Stimulated activated naive CD8-positive, alpha-beta T cell treated with anti-CD3 and anti-CD28 coated beads, Interleukin-15, amount 100 ng/mL, for 72 hours (primary cell): ENCODE measurements around the gene PIN1.
"Not testable (repeated sequence)": the region's sequence is repeated elsewhere in the genome, so short reads cannot be mapped to it uniquely, and the experiment has no call there.

Source experiments
- ATAC-seq: fragments of 150-1000 bp; cut with Tn5 transposase; 2 replicates; pipeline ENCODE4 v1.10.0; 2021; ENCODE audit warnings: mild to moderate bottlenecking, moderate library complexity
- DNase-seq, 2 donors: peaks; one replicate each; pipeline ENCODE4 v3.0.0; 2021 to 2022
- H3K27ac Mint-ChIP-seq, 2 donors: one replicate each; pipeline ENCODE4 v1.8.0; 2022; ENCODE audit warnings: mild to moderate bottlenecking in 2 of 2, mixed read lengths in 2 of 2, moderate library complexity in 2 of 2
- H3K27me3 Mint-ChIP-seq: one replicate; pipeline ENCODE4 v1.8.0; 2022; ENCODE audit warnings: mixed read lengths
- H3K4me1 Mint-ChIP-seq: one replicate; pipeline ENCODE4 v1.8.0; 2022; ENCODE audit warnings: mild to moderate bottlenecking, mixed read lengths
- H3K4me3 Mint-ChIP-seq, 2 donors: one replicate each; pipeline ENCODE4 v1.8.0; 2022; ENCODE audit warnings: mild to moderate bottlenecking in 2 of 2, mixed read lengths in 2 of 2, moderate library complexity in 1 of 2
- H3K9me3 Mint-ChIP-seq, 2 donors: one replicate each; pipeline ENCODE4 v1.8.0; 2022; ENCODE audit warnings: mixed read lengths in 2 of 2

Gene PIN1

GRCh38 chr19:9838324-9838723 is 3.2 kb downstream of the PIN1 start:
- no peak for ATAC-seq
- Mint-ChIP-seq H3K27me3 (no peaks in the 10 kb centered on the region), H3K4me1 (peaks cover 40% of the 10 kb centered on the region), H3K4me3 (no peak overlapping the region), H3K9me3 (no peaks in the 10 kb centered on the region), H3K27ac (no peak overlapping the region)
- DNase-seq: no peak

GRCh38 chr19:9839415-9839814 is 4.3 kb downstream of the PIN1 start:
- Mint-ChIP-seq H3K27me3 (no peaks in the 10 kb centered on the region), H3K4me1 (peaks cover 36% of the 10 kb centered on the region), H3K27ac (no peak overlapping the region), H3K4me3 (no peak overlapping the region), H3K9me3 (no peaks in the 10 kb centered on the region)
- ATAC-seq (no peak), DNase-seq (no peak)

DNA sequence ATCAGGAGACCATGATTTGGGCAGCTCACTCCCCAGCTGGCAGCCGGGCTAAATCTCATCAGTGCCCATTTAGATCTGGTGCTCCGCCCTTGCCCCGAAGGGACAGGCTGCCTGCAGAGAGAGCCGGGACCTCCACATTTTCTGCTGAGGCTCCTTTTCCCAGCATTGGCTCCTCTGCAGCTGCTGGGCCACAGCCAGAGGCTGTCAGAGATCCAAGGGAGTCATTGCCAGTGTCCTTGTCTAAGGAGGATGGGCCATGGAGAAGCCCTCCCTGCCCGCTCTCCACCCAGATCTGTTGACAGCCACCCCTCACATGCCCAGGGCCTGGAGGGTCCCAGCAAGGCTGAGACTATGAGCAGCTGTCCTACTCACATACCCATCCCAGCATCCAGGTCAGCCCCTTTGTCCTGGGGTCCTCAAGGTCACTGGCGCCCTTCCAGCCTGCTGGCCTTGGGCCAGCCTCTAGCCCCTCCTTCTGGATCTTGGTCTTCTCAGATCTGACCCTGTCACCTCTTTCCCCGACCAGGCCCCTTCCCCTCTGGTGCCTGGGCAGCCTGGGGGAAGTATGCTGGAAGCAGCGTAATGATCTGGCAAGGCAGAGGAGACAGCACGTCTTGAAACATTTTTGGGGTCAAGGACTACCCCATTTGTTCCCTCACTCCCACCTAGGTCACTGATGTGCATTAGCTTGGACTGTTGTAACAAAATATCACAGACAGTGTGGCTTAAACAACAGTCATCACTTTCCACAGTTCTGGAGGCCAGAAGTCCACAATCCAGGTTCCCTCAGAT is 7.9 kb downstream of the PIN1 start:
- Mint-ChIP-seq H3K27ac (peak overlapping the region in 1 of 2 donors; percentile 25), H3K9me3 (no peaks in the 10 kb centered on the region), H3K4me1 (peaks cover 52% of the 10 kb centered on the region), H3K27me3 (no peaks in the 10 kb centered on the region), H3K4me3 (no peak overlapping the region)
- DNase-seq (no peak), ATAC-seq (no peak)

- DNase-seq, H3K27me3 Mint-ChIP-seq, H3K9me3 Mint-ChIP-seq, H3K27ac Mint-ChIP-seq, H3K4me3 Mint-ChIP-seq, ATAC-seq: not testable (repeated sequence)
- peaks cover 52% of the 10 kb centered on the region for H3K4me1 Mint-ChIP-seq
These were observed 8.6 kb downstream of the PIN1 start for GRCh38 chr19:9843626-9844273.

- ATAC-seq: peak; percentile 65
- peak in 1 of 2 donors; percentile 42 for DNase-seq
- Mint-ChIP-seq H3K27me3 (no peaks in the 10 kb centered on the region), H3K9me3 (no peaks in the 10 kb centered on the region), H3K4me1 (peaks cover 39% of the 10 kb centered on the region), H3K27ac (no peak overlapping the region), H3K4me3 (no peak overlapping the region)
These were observed 12.1 kb downstream of the PIN1 start for GRCh38 chr19:9847087-9847671.

DNA sequence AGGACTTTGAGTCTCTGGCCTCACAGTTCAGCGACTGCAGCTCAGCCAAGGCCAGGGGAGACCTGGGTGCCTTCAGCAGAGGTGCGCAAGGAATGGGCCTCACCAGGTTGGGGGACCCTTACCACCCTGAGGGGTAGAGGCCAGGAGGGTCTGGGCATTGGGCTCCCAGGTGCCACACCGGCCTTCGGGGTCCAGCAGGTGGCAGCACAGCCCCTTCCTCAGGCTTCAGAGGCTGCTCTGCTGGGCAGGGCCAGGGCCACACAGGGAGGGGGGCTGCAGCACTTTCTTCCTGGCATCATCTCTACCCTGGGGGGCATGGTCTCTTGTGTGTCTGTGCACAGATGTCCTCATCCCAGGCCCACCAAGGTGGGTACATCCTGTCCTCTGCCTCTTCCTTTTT is 12.9 kb downstream of the PIN1 start:
- peaks cover 46% of the 10 kb centered on the region for H3K4me1 Mint-ChIP-seq
- no peak overlapping the region for H3K27ac Mint-ChIP-seq
- ATAC-seq (peak; percentile 42), DNase-seq (no peak)
- no peaks in the 10 kb centered on the region for H3K9me3 Mint-ChIP-seq
- no peaks in the 10 kb centered on the region for H3K27me3 Mint-ChIP-seq
- no peak overlapping the region for H3K4me3 Mint-ChIP-seq

DNA sequence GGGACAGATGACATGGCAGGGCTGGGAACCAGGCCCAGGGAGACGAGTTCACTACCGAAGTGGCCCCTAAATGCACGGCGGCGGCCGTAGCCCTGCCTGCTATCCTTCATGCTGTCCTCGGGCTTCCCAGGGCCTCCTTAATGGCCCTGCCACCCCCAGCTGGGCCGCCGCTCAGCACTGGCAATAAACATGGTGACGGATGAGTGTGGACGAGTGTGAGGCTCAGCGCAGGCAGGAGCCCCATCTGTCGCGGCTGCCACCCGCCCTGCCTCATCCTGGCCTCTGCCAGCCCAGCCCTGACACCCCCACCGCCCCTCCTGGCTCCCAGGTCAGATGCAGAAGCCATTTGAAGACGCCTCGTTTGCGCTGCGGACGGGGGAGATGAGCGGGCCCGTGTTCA is 13.6 kb downstream of the PIN1 start:
- no peaks in the 10 kb centered on the region for H3K27me3 Mint-ChIP-seq
- no peak for DNase-seq
- no peak for ATAC-seq
- H3K9me3 Mint-ChIP-seq: no peaks in the 10 kb centered on the region
- H3K4me1 Mint-ChIP-seq: peaks cover 46% of the 10 kb centered on the region
- no peak overlapping the region for H3K27ac Mint-ChIP-seq
- no peak overlapping the region for H3K4me3 Mint-ChIP-seq

GRCh38 chr19:9849791-9850190 is 14.7 kb downstream of the PIN1 start:
- ATAC-seq: no peak
- Mint-ChIP-seq H3K27ac (no peak overlapping the region), H3K9me3 (no peaks in the 10 kb centered on the region)

DNA sequence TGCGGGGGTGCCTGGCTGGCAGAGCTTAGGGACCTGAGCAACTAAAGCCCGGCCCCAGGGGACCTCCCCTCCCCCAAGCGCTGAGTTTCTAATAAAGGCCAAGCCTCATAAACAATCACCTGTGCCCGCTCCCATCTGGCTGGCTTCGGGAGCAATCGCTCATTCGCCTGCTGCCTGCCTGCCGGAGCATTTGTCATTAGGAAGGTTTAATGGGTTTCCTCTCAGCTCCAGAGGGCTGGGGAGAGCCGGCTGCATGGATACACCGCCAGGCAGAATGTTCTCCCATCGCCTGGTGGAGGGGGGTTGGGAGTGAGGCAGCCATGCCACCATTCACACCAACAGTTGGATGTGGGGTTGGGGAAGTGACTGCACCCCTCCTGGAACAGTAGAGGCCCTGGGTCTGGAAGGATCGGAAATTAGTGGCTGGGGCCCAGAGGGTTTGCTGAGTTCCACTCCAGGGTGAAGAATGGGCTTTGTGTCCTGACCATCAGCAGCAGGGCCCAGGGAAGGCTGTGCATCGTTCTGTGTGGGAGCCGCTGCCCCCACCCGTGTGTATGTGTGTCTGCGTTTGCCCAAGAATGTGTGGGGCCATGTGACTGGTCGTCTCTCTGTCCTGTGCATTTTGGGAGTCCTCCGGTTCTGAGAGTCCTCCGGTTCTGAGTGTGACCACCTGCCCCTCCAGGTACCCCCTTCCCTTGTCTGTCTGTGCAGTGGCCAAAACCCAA is 15.3 kb downstream of the PIN1 start:
- H3K27me3 Mint-ChIP-seq: no peaks in the 10 kb centered on the region
- peak overlapping the region in 1 of 2 donors; percentile 55 for H3K27ac Mint-ChIP-seq
- peaks cover 40% of the 10 kb centered on the region for H3K4me1 Mint-ChIP-seq
- DNase-seq (no peak), ATAC-seq (no peak)
- no peak overlapping the region for H3K4me3 Mint-ChIP-seq
- no peaks in the 10 kb centered on the region for H3K9me3 Mint-ChIP-seq

More at GRCh38 chr19:9849791-9850190, 14.7 kb downstream of the PIN1 start:
- Mint-ChIP-seq H3K4me1 (peaks cover 46% of the 10 kb centered on the region), H3K27me3 (no peaks in the 10 kb centered on the region), H3K4me3 (no peak overlapping the region)
- DNase-seq: no peak

DNA sequence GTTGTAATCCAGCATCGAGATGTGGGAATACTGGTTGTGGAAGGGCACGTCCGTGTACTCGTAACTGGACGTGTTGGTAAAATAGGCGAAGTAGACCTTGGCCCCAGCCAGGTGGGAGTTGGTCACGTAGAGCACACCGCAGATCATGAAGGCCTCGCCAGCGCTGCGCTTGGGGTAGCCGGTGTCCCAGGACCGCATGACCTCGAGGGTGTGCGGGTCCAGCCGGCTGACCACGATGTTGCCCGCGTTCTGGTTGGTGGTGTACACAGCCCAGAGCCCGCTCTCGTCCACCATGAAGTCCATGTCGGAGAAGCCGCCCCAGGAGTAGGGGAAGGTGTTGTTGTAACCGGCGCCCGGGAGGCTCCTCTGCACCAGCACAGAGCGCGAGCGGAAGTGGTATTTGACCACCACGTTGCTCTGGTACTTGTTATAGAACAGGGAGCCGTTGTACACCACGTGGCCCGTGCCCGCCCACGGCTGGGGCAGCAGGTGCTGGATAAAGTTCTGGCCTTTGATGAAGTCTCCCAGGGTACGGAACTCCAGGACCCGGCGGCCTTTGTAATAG is 19.2 kb downstream of the PIN1 start:
- Mint-ChIP-seq H3K9me3 (no peaks in the 10 kb centered on the region), H3K27ac (peak overlapping the region; percentile 8 to 79), H3K4me1 (peaks cover 42% of the 10 kb centered on the region), H3K27me3 (no peaks in the 10 kb centered on the region), H3K4me3 (no peak overlapping the region)
- no peak for DNase-seq
- ATAC-seq: no peak

DNA sequence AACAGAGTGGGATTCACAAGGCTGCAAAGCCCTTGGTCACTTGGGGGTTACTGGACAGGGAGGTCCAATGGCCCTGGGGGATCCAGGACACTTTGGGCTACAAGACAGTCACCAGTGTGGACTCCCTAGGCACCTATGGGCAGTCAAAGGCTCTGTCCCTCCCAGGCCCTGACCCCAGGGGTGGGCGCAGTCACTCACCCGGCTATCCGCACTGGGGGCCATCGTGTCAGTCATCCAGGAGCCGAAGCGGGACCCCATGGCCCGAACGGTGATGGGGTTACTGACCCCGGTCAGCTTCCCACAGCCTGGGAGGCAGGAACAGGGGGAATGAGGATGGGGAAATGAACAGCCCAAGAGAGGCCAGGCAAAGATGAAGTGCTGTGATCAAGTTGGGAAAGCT is 21.5 kb downstream of the PIN1 start:
- Mint-ChIP-seq H3K4me3 (peak overlapping the region in 1 of 2 donors; percentile 22), H3K27ac (peak overlapping the region in 1 of 2 donors; percentile 89), H3K27me3 (no peaks in the 10 kb centered on the region), H3K4me1 (peaks cover 64% of the 10 kb centered on the region), H3K9me3 (no peaks in the 10 kb centered on the region)
- DNase-seq (no peak), ATAC-seq (no peak)

DNA sequence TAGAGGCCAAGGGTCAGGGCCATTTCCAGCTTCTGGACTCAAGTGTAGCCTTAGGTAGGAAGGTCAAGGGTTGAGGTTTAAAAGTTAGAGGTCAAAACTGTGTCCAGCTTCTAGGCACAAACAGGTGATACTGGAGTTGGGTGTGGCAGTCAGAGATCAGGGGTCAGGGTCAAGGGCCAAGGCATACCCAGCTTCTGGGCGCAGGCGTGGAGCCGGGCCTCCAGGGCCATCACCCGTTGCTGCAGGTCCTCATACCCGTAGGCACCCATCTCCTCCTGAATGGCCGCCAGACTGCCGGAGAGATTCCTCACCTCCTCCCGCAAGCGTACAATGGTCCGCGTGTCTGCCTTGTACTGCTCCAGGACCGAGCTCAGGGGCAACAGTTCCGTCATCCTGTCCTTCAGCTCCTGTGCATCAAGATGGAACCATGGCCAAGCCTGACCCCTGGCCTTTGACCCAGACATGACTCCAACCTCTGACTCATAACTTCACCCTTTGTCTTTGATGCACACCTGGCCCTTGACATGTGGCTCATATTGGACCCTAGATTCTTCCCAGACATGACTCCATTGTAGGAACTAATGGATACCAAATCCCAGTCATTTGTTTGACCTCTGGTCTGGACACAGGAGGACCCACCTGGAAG is 22.1 kb downstream of the PIN1 start:
- DNase-seq (no peak), ATAC-seq (no peak)
- Mint-ChIP-seq H3K27ac (peak overlapping the region in 1 of 2 donors; percentile 89), H3K9me3 (no peaks in the 10 kb centered on the region), H3K27me3 (no peaks in the 10 kb centered on the region), H3K4me3 (peak overlapping the region in 1 of 2 donors; percentile 75), H3K4me1 (peaks cover 70% of the 10 kb centered on the region)

- ATAC-seq: peak; percentile 84
- Mint-ChIP-seq H3K27me3 (no peaks in the 10 kb centered on the region), H3K4me1 (peaks cover 72% of the 10 kb centered on the region), H3K27ac (peak overlapping the region; percentile 85 to 90), H3K9me3 (no peaks in the 10 kb centered on the region), H3K4me3 (peak overlapping the region; percentile 75 to 79)
- no peak for DNase-seq
These were observed 23.0 kb downstream of the PIN1 start for GRCh38 chr19:9857920-9858746.

DNA sequence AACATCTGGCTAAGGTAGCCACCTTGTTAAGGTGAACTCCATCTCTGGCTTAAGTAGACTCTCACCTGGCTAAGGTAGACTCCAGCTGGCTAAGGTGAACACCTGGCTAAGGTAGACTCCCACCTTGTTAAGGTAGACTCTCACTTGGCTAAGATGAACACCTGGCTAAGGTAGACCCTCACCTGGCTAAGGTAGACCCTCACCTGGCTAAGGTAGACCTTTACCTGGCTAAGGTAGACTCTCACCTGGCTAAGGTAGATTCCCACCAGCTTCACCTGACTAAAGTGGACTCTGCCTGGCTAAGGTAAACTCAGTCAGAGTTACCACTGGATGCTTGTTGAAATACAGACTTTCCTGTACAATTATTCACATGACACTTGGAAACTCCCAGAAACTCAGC is 23.6 kb downstream of the PIN1 start:
- peaks cover 78% of the 10 kb centered on the region for H3K4me1 Mint-ChIP-seq
- H3K27me3 Mint-ChIP-seq: no peaks in the 10 kb centered on the region
- no peak for DNase-seq
- H3K9me3 Mint-ChIP-seq: no peaks in the 10 kb centered on the region
- ATAC-seq: no peak
- H3K4me3 Mint-ChIP-seq: peak overlapping the region in 1 of 2 donors; percentile 75
- H3K27ac Mint-ChIP-seq: peak overlapping the region; percentile 56 to 90
